Dermis blood vessel endothelial cell (primary cell): Measurements from ENCODE around the gene OR6V1. TPM values are rescaled to one million over a fixed set of nuclear protein-coding genes. Genes with fewer than 3 reads are reported as not detected.
A peak's percentile ranks its signal among the peaks of the same experiment; 100 is the strongest.

Experiments
- DNase-seq: peaks from one replicate; pipeline ENCODE4 v3.0.0; 2010
- total RNA-seq: library from RNA; depleted of rRNA; stranded (reverse); fragments of >200 nt; gene quantifications from 2 replicates; pipeline ENCODE4 v1.2.3, GENCODE V29; 2014

Gene OR6V1, protein sequence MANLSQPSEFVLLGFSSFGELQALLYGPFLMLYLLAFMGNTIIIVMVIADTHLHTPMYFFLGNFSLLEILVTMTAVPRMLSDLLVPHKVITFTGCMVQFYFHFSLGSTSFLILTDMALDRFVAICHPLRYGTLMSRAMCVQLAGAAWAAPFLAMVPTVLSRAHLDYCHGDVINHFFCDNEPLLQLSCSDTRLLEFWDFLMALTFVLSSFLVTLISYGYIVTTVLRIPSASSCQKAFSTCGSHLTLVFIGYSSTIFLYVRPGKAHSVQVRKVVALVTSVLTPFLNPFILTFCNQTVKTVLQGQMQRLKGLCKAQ
- total RNA-seq = not detected in 2 replicates

DNA sequence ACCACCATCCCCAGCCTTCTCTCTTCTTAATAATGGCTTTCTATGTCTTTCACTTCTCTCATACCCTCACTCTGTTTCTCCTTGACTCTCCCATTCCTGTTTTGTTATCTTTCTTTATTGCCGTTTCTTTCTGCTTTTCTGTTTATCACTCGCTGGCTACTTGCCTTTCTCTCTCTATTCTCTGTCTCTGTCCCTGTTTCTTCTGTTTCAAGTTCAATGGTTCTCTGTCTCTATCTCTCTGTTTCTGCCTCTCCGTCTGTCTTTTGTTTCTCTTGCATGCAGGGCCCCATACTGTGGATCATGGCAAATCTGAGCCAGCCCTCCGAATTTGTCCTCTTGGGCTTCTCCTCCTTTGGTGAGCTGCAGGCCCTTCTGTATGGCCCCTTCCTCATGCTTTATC, at the start of gene OR6V1:
TSS of gene OR6V1 (plus strand) at position 301 of the 400 bp plus-strand sequence. CDS start at position 301, 0 bp downstream.
- no peak for DNase-seq

DNA sequence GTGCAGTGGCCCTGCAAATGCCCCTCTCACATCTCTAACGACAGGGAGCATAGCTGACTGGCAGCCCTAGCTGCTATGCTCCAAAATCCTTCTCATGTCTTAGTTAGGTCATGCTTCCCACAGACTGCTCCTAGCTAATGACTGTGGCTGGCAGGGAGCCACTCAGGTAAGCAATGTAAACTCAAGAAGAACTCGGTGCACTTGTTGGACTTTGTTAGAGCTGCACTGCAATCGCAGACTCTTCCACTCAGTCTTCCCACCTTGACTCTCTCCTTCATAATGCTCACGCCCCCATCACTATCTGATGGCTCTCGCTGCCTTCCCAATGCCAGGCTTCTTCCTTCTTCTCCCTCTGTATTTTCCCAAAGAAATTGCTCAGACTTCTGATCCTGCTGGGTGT, 49.2 kb upstream of the OR6V1 start:
- no peak for DNase-seq

DNA sequence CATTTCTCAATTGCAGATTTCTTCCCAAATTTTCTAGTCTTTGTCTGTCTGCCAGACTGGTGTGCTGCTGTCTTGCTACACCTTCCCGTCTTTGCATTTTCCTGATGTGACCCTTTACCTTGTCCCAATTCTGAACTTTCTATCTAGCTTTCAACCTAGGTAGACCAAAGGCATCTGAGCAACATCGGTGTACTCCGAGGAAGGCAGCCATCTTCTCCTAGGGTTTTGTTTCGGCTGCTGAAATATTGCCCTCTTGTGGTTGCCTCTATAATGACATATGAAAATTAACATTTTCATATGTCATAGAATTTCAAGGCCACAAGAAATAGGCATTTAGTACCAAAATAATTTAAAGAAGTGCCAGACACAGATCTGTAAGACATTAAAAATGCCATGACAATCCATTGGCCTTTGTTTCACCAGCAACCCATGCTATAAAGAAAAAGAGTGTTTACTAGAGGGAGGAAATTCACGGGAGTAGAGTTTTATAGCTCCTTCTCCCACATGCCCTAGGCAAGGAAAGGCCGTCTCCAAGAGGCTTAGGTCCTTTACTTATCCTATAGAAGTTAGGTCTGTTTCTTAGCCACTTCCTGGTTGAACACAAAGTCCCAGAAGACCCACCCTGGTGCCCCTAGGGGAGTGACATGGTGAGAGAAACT, 48.6 kb upstream of the OR6V1 start:
- peak; percentile 69 for DNase-seq

DNA sequence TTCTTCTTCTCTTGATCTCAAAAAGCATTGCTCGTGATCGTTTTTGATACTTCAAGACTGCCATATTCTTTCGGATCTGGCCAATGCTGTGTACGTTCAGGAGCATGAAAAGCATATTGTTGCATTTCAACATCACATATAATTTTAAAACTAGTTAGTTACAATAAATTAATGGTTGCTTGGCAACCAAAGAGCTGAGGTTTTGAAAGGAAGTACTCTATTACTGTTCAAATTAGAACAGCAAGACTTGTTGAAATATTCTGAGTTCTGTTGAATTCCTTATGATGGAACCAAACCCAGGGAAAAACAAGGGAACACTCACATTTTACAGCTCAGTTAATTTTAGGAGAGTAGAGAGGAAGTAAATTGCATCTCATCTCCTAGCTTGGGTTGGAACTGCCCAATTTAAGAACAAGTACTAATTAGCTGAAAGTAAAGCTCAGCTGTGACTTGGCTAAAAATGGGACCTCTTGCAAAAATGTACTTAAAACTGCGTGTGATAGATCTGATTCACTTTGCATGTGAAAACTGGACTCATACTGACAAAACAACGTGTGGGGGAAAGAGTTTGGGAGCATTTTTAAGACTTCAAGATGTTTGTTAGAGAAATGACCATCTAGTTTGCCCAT, 46.4 kb upstream of the OR6V1 start:
- no peak for DNase-seq

DNA sequence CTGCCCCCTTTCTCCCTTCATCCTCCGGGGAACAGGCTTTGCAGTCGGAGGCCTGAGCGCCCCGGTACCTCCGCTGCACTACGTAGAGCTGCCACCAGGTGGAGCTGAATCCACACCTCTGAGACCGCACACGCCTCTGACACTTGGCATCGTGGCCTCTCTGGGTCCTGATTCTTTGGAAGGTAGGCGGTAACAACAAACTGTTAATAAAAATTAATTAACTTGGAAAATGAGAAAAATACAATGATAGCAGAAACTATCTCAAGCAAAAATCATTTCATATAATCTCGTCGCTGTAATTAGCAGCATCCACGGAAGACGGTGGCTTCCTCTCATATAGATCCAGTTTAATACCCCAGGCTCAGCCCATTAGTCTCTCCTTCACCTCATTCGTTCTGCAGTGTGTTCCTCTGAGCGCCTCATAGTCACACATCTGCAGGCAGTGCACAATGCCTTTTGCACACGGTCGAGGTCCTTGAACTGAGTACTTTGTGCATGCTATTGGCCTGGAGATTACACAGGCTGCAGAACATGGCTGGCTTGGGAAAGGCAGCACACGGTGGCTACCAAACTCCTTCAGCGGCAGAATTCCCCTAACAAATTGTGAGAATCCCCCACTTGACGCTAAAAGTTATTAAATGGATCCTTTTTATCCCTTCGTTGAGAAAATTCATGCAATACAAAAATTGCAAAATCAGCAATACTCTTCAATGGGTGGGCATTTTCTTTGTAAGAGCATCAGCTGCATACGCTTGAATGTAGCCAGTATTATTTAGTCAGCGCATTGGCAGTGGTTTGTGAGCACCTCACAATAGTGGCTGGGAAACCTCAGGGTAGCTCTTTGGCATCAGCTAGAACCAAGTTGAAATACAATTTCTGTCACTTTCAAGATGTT, 43.9 kb upstream of the OR6V1 start:
- DNase-seq = peak; percentile 87

DNA sequence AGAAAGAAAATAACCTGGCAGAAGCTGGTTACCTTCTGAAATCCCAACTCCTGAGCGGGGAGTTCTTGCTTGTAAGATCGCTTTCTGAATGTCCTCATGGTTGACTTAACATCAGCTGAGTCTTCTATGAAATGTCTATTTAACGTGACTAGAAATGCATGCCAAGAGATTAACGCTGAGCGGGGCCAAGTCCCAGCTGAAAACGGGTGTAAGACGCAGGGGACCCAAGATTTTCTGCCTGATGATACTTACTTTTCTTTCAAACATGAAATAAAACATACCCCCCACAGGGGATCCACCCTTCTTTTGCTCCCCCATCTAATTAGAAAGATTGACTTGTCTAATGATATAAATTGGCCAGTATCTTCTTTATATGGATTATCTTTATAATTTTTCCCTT, 40.1 kb upstream of the OR6V1 start:
- DNase-seq = no peak

DNA sequence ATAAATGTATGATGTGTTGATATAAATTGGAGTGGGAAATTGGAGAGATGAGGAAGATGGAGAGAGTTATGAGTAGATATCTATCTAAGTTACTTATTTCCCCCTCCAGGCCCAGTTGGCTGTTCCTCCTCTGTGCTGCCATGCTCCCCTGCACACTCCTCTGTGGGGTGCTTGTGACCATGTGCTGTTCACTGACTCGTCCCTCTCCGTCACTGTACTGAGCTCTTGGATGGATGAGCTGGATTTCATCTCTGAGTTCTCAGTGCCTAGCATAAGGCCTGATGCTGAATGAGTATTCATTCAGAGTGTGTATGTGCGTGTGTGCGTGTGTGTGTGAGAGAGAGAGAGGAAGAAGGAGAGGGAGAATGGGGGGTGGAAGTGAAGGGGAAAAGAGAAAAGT, 39.7 kb upstream of the OR6V1 start:
- DNase-seq = no peak

DNA sequence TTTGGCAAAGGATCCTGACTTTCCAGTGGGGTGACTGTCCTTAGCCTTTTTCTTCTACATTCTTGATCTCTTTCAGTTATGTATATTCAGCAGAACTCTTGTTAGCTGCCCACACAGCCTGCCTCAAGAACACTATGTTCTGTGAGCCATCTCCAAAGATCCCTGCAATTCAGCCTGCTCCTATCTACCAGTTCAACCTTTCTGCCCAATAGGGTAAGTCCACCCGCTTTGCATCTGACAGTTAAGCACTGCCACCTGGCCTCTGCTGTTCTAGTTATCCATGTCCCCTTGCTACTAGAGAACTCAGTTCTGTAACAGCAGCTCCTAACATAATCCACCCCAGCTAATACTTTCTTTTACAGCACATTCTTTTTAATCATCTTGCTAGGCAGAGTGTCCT, 38.7 kb upstream of the OR6V1 start:
- no peak for DNase-seq

DNA sequence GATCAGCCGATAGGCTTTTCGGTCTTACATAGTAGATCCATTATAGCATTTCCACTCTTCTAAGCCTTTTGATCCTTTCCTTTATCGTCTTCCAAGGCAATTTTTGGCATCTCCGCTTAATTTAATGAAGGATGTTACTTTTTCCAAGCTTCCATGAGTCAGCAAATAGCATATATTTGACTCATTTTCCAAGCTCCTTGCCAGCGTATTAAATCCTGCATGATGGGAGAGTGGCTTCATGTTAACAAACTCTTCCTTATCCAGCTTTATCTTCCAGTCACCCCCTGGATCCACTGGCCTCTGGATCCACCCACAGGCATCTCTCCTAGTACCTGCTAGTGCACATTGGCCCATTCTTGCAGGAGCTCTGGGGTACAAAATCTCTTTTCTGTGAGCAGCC, 38.2 kb upstream of the OR6V1 start:
- DNase-seq = peak; percentile 52

DNA sequence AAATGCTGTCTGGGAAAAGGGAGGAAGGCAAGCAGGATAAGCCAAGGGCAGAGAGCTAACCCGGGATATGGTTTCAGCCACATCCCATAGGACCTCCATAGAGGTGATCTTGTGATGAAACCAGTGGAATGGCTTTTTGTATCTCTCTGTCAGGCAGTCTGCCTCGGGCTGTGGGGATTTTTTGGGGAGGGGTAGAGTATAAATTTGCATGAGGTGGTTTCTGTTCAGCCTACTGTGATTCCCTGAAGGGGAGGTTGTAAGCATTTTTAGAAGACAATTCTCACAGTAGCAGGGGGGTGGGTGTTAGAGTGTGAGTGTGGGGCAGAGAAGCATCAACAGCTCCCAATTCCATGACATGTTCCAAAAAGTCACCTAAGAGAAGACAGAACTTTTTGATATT, 37.1 kb upstream of the OR6V1 start:
- DNase-seq = no peak

DNA sequence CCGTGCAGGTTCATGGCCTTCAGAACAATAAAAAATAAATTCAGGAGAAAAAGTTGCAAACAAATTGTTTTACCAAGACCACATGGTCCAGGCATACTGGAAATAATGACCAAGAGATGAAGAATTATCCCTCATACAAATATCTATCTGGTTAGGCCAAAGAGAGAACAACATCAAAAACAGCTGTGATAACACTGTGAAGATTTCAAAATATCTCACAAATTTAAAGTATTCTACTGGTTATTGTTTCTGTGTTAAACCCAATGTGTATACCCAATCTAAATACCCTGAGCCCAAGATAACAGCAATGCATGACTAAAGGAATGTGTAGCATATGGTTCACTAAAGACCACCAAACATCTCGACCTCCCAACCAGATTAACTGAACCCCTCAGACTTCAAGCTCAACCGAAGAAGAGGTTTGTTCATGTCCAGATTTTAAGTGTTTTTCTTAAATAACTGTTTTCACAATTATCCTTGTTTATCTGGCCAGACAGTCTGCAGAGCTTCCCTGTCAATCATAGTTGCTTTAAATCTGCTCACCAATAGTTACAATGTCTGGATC, 36.1 kb upstream of the OR6V1 start:
- DNase-seq = no peak

DNA sequence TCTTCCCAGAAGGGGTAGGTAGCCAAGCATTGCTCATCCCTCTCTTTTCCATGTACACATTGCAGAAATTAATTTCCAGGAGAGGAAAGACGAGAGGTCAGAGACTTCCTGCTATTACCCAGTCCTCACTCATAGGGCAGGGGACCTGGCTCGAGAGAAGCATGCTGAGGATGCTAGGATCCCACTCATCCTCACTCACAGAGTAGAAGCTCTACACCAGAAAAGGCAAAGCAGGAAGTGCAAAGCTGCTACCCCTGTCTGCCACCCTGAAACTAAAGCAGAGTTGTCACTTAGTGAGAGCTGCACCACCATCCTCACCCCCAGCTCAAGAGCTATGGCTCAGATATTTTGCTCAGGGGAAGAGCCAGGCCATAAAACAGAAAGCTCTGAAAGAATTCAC, 35.1 kb upstream of the OR6V1 start:
- no peak for DNase-seq

DNA sequence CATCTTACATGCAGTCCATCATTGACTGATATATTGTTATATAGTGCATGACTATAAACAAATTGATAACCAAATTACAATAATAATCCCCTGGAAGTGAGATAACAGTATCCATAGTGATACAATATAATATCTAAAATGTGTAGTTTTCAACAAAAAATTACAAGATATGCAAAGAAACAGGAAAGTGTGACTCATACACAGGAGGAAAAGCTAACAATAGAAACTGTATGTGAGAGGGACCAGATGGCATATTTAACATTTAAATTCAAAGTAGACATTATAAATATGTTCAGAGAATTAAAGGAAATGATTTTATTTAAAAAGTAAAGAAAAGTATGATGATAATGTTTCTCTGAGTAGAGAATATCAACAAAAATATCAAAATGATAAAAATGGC, 33.2 kb upstream of the OR6V1 start:
- peak; percentile 70 for DNase-seq

DNA sequence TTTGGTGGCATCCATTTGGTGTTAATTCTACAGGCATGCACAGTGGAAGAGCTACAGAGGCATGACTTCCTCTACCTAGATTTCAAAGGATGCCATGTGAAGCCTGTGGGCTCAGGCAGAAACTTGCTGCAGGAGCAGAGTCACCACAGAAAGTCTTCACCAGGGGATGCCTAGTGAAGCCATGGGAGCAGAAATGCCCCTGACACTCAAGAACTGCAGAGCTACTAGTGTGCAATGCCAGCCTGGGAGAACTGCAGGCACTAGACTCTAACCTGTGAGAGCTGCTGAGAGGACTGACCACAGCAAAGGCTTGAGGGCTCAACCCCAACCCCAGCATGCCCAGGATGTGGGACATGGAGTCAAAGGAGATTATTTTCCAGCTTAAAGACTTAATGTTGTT, 29.1 kb upstream of the OR6V1 start:
- DNase-seq = no peak

DNA sequence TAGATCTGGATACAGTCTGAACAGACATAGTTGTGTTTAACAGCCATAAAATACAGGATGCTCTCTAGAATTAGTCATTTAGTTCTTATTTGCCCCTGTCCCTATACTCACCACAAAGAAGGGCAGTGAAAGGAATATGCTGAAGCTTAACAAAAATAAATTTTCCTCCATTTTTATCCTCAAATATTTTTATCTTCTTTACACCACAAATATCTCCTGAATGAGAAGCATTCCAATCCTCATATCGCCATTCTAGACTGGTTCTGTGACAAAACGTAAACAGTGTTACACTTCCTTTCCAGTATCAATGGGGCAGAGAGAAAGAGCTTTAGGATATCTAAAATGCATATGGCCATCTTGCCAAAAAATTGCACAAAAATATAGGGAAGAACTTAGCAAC, 26.8 kb upstream of the OR6V1 start:
- no peak for DNase-seq

DNA sequence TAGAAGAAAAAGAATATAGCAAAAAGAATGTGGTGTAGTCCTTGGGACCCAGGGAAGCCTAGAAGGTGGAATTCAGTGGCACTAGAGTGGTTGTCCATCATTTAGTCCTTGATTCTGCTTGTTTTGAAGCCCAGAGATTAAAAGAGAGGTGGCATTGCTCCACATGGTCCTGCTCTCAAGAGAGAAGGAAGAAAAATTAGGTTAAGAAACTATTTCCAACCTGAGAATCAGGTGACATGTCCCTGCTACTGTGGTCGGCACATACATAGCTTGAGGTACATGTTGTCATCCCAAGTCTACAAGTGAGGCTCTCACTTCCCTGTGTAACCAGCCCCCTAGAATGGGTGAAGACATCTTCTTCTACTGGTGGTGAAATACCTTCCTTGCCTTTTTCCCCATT, 25.1 kb upstream of the OR6V1 start, which contains the start of gene OR9A2:
TSS of gene OR9A2 (minus strand) at position 101 of the 400 bp plus-strand sequence. CDS start at position 101, 0 bp downstream.
- DNase-seq = no peak

DNA sequence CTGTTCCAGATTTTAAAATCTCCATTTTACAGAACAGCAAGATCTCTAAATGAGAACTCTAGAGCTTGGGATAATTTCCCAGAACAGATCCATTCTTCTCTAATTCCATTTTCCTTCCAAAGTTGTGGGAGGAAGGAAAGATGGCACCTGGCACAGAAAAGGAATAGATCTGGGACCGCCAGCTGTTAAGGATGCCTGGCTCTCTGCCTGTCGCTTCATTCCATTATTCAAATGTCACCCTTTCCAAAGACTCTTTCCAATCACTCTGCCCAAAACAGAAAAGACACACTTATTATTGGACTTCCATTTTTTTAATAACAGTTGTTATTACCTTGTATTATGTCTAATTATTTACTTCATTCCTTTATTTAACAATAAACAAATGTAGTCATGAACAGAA, 24.5 kb upstream of the OR6V1 start:
- no peak for DNase-seq

DNA sequence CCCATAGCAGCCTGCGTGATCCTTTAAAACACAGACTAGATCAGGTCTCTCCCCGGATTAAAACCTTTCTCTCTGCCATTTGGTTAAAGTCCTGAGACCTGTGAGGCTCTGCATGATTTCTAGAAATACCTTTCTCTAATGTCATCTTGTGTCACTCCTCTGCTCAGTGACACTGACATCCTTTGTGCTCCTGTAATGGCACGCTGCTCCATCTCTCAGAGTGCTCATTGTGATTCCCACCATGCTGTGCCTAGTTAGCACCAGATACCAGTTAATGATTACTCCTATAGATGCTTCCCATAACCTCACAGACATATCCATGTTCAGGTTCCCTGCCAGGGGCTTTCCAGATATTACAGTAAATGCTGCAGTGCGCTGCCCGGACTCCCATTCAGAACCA, 13.5 kb upstream of the OR6V1 start:
- no peak for DNase-seq

DNA sequence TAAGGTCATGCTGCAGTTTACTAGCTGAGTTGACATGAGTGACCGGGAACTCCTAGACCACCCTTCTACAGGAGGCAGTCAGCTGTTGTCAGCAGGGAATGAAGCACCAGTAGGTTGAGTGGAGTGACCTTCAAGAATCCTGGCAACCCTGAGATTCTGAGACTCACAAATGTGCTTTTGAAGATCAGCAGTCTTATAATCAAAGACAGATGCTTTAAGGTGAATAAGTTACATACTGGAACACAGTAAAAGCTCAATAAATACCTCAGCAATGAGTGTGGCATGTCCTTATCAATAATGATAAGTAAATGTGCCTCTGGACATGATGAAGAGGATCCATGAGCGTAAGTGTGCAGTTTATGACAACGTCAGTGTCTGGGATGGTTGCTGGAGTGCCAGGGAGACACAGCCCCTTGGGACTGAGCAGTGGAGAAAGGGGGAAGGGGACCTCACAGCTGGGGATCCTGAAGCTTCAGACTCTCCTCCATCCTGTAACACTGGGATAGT, 11.9 kb upstream of the OR6V1 start:
- no peak for DNase-seq

DNA sequence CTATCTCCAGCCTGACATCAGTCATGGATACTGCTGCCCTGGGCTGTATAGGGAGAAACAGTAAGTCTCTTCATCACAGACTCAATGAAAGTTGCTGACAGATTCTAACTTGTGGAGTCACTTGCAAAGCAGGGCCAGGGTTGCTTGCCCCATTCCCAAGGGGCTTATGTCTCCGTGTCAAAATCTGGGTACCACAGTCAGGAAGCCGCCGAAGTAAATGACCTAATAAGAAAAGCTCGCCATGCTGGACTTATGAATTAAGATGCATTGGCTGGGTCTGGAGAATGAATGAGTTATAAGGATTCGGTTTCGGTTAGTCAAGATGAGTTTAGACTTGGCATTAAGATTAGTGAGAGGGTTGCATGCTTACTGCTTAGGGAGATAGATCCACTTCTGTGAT, 10.8 kb upstream of the OR6V1 start:
- no peak for DNase-seq

DNA sequence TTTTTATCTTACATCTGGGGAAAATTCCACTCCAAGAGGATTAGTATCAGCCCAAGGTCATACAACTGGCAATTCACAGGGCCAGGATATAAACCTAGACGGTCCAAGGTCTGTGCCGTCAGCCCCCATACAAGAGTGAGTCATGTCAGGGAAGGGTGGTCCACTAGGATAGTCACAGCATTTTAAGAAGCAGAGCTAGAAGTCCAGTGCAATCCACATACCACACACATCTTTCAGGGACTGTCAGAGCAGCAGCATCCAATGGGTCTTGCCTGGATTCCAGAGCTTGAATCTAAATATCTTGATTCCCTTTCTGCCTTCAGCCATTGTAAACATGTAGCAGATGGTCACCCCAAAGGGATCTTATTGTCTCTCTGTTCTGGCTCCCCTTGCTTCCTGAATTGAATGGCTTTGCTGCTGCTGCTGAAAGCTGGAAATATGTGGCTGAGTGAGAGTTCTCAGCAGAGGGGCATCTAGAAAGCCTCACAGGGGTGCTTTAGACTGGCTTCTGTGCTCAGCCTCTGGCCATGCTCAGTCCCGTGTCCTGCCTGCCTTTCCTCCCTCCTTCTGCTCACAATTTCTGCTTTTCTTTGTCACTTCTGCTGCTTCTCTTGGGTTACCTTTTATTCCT, 9.9 kb upstream of the OR6V1 start:
- no peak for DNase-seq

DNA sequence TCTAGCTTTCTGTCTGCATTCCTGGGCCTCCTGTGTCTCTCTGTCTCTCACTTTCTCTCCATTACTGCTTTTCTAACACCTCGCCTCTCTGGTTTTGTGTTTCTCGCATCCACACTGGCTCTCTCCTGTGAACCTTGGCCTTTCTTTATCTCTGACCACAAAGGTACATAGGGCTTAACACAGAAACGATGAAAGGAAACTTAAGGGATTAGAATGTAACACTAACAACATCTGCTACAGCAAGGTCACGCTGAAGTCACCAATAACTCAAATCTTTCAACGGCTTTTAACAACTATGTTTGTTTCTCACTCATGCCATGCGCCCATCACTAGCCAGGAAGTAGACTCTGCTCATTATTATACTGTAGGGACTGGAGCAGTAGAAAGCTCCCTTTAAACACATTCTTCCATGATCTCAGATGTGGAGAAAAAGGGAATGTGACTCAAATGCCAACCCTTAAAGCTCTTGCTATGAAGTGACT, 9.3 kb upstream of the OR6V1 start:
- DNase-seq = no peak
